Measurements from ENCODE around the gene SMTN.

DNA sequence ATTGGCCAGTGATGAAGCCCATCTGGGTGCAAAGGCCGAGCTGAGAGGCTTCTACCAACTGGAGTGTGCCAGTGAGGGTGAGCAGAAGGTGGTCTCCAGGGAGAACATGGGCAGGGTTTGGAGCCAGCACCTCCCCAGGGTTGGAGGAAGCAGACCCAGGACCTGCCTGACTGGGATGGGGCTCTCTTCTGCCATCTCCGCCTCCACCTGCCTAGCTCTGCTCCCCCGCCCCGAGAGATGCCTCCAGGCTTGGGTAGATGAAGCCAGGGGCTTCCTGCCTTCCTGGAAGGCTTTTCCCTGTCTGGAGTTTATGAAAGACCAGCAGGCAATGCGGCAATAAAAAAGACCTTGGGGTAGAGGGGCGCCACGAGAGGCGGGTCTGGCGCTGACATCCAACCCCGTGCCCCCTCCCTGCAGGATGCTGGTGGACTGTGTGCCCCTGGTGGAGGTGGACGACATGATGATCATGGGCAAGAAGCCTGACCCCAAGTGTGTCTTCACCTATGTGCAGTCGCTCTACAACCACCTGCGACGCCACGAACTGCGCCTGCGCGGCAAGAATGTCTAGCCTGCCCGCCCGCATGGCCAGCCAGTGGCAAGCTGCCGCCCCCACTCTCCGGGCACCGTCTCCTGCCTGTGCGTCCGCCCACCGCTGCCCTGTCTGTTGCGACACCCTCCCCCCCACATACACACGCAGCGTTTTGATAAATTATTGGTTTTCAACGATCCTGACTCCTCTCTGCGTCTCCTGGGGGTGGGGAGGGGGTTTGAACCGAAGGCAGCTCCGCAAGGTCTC lies 23.0 kb downstream of the SMTN start:
- TF ChIP-seq POLR2A (IDR thresholded peaks at IDR 0.05; ENCODE audit: low read depth, low read length) = no peak
- TF ChIP-seq POLR2AphosphoS5 (IDR thresholded peaks at IDR 0.05; ENCODE audit: low read depth, low read length) = no peak
